GM18508 (cell line): ENCODE measurements around the gene TMEM106C.

Experiments
- ATAC-seq: cut with Tn5 transposase; IDR thresholded peaks from one replicate; pipeline ENCODE4 v1.9.1; 2021; ENCODE audit warnings: moderate number of reproducible peaks; ENCODE audit not compliant: insufficient read depth, unreplicated experiment

Gene TMEM106C

GRCh38 chr12:48010366-48010970, 47.1 kb downstream of the TMEM106C start:
- ATAC-seq: no peak

GRCh38 chr12:48012070-48012469, 48.7 kb downstream of the TMEM106C start:
- no peak for ATAC-seq

- ATAC-seq: no peak
These were observed 49.9 kb downstream of the TMEM106C start for GRCh38 chr12:48013287-48013686.

- no peak for ATAC-seq
These were observed 51.7 kb downstream of the TMEM106C start for GRCh38 chr12:48015129-48015528.

GRCh38 chr12:48015954-48016353, 52.6 kb downstream of the TMEM106C start:
- ATAC-seq: no peak

- no peak for ATAC-seq
These were observed 53.1 kb downstream of the TMEM106C start for GRCh38 chr12:48016373-48017020.

GRCh38 chr12:48017496-48017895, 54.1 kb downstream of the TMEM106C start:
- no peak for ATAC-seq

GRCh38 chr12:48017921-48018617, 54.7 kb downstream of the TMEM106C start:
- no peak for ATAC-seq
